HG02840 (cell line): ENCODE measurements around the gene PHTF2.
"Not testable (repeated sequence)": the region's sequence is repeated elsewhere in the genome, so short reads cannot be mapped to it uniquely, and the experiment has no call there.

Experiments used
- ATAC-seq: cut with Tn5 transposase; IDR thresholded peaks from one replicate; pipeline ENCODE4 v1.9.1; 2021; ENCODE audit warnings: mild to moderate bottlenecking, moderate library complexity, moderate number of reproducible peaks; ENCODE audit not compliant: unreplicated experiment, low FRiP score

PHTF2 gene

DNA sequence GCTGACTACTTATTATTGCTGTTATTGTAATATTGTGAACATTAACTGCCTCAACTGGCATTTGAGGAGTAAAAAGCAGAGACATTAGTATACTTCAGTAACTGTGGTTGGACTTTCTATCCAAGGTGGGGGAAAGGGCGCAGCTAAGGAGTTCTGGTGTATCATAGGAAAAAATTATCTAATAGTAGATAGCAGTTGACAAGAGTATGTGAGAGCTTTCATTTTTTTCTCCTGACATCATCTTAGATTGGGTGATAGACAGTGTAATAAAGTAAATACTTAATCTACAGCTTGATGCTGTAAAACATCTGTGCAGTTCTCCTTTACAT is 68.9 kb downstream of the PHTF2 start:
- no peak for ATAC-seq

GRCh38 chr7:77872256-77872655 is 73.7 kb downstream of the PHTF2 start:
- ATAC-seq = not testable (repeated sequence)

DNA sequence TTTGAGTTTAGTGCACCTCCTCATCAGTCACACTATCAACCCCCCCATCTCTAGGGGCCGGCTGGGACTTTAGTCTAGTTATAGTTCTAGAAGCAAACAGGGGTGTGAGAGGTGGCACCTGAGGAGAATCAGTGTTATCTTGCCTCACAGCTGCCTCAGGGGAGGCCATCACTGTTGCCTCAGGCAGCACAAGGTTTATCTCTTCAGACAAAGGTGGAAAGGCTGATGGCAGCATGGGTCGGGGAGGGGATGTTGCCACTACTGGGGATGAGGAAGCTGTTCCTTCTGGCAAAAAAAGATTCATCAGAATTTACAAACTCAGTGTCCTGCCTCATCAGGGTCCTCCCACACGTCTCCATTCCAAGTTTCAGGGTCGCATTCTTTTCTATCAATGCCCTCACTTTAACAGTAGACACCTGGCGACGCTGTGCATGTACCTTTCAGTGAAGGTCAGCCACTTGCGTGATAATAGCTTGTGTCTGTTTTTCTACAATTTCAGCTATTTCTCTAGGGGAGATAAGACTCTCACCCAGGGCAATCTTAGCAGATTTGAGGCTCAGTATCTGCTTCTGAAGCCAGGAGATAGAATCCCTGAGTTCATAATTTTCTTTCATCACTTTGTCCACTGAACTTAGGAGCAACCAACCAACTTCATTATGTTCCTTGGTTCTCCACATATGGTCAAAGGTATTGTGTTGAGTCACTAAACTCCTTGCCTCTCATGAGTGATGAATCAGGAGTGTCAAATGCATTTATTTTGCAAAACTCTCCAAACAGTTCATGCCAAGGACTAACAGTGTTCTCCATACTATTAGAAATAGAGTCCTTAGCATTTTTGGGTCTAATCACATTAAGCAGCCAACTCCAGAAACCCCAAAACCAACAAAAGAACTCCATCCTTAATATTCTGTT is 75.1 kb downstream of the PHTF2 start:
- ATAC-seq = not testable (repeated sequence)

- no peak for ATAC-seq
Observed at GRCh38 chr7:77877791-77878190, 79.2 kb downstream of the PHTF2 start.

GRCh38 chr7:77878500-77878899 is 79.9 kb downstream of the PHTF2 start:
- ATAC-seq = no peak

GRCh38 chr7:77879272-77879671 is 80.7 kb downstream of the PHTF2 start:
- ATAC-seq = no peak

- ATAC-seq = no peak
Observed at GRCh38 chr7:77881871-77882270, 83.3 kb downstream of the PHTF2 start.

DNA sequence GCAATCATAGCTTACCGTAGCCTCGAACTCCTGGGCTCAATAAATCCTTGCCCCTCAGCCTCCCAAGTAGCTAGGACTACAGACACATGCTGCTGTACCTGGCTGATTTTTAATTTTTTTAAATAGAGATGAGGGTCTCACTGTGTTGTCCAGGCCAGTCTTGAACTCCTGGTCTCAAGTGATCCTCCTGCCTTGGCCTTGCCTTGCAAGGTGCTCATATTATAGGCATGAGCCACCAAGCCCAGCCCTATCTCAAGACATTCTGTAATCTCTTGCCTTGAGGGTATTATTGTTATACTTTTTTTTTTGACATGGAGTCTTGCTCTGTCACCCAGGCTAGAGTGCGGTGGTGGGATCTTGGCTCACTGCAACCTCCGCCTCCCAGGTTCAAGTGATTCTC is 86.6 kb downstream of the PHTF2 start:
- ATAC-seq = no peak

DNA sequence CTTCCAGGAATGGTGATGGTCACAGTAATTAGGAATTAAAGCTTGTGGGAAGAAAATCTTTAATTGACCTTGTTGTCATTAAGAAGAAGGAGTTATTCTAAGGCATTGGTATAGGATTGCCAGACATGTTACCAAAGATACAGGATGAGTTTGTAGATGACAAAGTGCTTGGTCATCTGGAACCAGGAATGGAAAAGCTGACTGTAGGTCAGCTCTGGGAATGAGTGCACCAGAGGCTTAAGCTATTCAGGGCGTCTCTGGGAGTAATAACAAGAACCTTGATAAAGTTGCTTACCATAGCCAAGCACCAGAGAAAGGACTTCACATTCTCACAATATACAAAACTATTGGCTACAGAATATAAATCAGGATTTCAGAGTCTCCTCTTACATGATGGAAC is 89.0 kb downstream of the PHTF2 start:
- ATAC-seq = no peak

DNA sequence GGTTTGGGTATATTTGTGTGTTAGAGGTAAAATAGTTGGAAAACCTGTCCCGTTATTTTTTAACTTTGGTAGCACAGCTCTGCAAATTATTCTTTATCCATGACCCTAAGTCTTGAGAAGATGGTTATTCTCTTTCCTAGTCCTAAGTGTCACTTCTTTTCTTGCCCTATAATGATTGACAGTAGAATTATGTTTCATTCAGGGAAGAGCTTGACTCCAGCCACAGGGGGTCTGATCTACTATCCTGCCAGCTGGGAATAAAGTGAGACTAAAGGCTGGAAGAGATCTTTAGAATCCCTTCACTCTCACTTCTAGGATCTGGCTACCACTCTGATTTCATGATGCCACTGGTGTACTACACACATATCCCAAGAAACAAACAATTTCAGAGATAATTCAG is 90.4 kb downstream of the PHTF2 start:
- ATAC-seq = no peak

DNA sequence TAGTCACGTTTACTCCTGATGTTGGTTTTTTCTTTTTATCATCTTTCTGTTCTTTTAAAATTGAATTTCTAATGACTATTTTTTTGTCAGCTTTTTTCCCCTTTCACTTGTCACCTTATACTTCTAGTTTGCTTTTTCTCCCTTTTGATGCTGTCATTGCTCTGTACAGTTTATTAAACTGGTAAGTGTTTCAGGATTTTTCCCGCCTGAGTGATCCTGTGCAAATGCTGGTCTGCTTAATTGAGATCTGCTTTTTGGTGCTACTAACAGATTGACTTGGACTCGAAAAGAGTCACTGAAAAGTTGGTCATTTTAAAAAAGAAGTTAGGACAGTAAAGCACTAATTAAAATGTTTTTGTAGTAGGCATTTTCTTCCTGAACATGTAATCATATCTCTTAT is 95.2 kb downstream of the PHTF2 start:
- ATAC-seq = no peak

- no peak for ATAC-seq
Observed at GRCh38 chr7:77894574-77895091, 96.1 kb downstream of the PHTF2 start.

DNA sequence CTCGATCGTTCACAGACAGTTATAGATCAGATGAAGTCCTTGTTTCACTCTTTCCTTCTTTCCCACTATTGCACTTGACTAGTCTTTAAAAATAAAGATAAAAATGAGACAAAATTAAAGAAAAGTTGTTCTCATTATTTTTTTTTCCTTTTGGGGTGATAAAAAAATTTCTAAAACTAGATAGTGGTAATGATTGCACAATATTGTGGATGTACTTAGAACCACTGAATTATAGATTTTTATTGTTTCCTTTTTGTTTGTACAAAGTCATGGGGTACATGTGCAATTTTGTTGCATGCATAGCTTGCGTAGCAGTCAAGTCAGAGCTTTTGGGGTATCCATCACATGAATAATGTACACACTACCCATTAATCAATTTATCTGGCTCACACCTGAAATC is 97.3 kb downstream of the PHTF2 start:
- ATAC-seq = no peak

GRCh38 chr7:77897004-77897547 is 98.5 kb downstream of the PHTF2 start:
- no peak for ATAC-seq

- no peak for ATAC-seq
Observed at GRCh38 chr7:77899516-77899915, 100.9 kb downstream of the PHTF2 start.

- ATAC-seq = peak; percentile 45
Observed at GRCh38 chr7:77903597-77903996, 105.0 kb downstream of the PHTF2 start.

- no peak for ATAC-seq
Observed at GRCh38 chr7:77904252-77904651, 105.7 kb downstream of the PHTF2 start.

GRCh38 chr7:77907281-77907680 is 108.7 kb downstream of the PHTF2 start:
- ATAC-seq = no peak

DNA sequence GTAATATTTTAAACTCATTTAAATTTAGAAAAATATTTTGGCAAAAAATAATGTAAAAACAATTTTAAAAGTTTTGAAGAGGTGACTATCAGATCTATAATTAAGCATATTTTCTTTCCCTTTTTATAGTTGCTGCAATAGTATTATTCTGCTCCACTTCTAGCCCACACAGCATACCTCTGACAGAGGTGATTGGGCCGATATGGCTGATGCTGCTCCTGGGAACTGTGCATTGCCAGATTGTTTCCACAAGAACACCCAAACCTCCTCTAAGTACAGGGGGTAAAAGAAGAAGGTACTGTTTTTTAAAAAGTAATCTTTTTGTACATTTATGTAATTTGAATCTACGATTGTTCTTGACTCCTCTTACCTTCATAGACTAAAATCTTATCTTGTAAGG is 110.1 kb downstream of the PHTF2 start:
- ATAC-seq = no peak

DNA sequence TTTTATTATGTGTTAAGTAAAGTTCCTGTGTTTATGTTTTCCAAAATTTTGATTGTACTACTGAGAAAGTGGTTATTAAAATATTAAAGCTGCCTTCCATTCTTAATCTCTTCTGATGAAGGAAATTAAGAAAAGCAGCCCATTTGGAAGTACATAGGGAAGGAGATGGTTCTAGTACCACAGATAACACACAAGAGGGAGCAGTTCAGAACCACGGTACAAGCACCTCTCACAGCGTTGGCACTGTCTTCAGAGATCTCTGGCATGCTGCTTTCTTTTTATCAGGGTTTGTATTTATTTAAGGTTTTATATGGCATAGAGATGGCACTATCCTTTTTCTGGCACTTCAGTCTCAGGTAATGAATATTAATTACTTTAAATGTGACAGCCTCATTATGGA is 111.6 kb downstream of the PHTF2 start:
- ATAC-seq = no peak

GRCh38 chr7:77912293-77912692 is 113.7 kb downstream of the PHTF2 start:
- ATAC-seq = no peak

DNA sequence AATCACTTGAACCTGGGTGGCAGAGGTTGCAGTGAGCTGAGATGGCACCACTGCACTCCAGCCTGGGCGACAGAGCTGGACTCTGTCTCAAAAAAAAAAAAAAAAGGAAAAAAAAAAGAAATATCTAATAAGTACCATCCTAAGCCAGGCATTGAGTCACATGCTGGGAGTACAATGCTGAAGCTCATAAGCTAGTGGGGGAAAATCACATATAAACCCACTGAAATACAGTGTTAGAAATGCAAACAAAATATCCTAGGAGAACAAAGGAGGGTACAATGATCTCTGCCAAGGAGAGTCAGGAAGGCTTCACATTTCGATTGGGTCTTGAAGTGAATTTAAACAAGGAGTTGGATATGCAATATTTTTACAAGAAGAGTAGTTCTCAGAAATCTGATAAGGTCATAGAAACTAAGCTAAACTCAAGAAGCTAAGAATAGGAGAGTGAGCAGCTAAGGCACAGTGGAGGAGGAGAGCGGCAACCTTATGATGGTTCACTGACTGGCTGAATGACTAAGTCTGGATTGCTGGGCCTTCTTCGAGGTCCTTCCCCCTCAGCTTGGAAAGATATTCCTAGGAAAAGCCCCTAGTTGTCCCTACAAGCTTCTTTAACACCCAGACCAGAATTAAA is 115.5 kb downstream of the PHTF2 start:
- ATAC-seq = no peak
